ENCODE results near the gene GCK.

DNA sequence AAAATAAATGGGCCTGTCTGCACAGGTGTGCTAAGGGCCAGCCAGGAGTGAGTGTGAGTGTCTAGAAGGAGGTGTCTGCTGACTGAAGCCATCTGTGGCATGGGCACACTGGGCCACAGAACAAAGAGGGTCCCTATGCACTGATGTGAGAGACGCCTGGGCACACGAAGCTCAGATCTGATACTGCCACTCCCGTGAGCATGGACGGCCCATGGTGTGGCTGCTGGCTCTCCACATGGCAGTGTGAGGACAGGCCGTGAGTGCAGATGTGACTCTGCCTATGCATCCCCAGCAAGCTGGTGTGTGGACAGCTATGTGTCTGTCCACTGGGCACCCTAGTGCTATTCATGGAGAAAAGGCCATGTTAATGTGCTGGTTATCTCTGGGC is 35.3 kb downstream of the GCK start:
- TF ChIP-seq POLR2AphosphoS5 (IDR thresholded peaks at IDR 0.05) (no peak), EP300 (IDR thresholded peaks at IDR 0.05) (no peak)
- TF ChIP-seq, protein P1, sequence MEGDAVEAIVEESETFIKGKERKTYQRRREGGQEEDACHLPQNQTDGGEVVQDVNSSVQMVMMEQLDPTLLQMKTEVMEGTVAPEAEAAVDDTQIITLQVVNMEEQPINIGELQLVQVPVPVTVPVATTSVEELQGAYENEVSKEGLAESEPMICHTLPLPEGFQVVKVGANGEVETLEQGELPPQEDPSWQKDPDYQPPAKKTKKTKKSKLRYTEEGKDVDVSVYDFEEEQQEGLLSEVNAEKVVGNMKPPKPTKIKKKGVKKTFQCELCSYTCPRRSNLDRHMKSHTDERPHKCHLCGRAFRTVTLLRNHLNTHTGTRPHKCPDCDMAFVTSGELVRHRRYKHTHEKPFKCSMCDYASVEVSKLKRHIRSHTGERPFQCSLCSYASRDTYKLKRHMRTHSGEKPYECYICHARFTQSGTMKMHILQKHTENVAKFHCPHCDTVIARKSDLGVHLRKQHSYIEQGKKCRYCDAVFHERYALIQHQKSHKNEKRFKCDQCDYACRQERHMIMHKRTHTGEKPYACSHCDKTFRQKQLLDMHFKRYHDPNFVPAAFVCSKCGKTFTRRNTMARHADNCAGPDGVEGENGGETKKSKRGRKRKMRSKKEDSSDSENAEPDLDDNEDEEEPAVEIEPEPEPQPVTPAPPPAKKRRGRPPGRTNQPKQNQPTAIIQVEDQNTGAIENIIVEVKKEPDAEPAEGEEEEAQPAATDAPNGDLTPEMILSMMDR (IDR thresholded peaks at IDR 0.05) = no peak
